ENCODE measurements around the gene SUPT5H.
"Not testable (repeated sequence)": the region's sequence is repeated elsewhere in the genome, so short reads cannot be mapped to it uniquely, and the experiment has no call there.

GRCh38 chr19:39479319-39479801 is 34.0 kb downstream of the SUPT5H start:
- TF ChIP-seq CTCF (conservative IDR thresholded peaks at IDR 0.05; ENCODE audit: low read depth, low read length); BHLHE40 (IDR thresholded peaks at IDR 0.05; ENCODE audit: low read depth, low read length); NFE2L2 (IDR thresholded peaks at IDR 0.05; ENCODE audit: low read depth, low read length); FOS (IDR thresholded peaks at IDR 0.05; ENCODE audit: low read depth, low read length); POLR2A (IDR thresholded peaks at IDR 0.05; ENCODE audit: low read depth, low read length); USF2 (IDR thresholded peaks at IDR 0.05; ENCODE audit: low read depth, low read length); RFX5 (IDR thresholded peaks at IDR 0.05; ENCODE audit: low read depth, low read length); MXI1 (IDR thresholded peaks at IDR 0.05; ENCODE audit: borderline replicate concordance, low read depth, low read length); MAZ (IDR thresholded peaks at IDR 0.05; ENCODE audit: borderline replicate concordance, low read depth, low read length); MAFK (IDR thresholded peaks at IDR 0.05; ENCODE audit: low read depth, low read length); RCOR1 (IDR thresholded peaks at IDR 0.05; ENCODE audit: insufficient replicate concordance, low read length); RAD21 (IDR thresholded peaks at IDR 0.05; ENCODE audit: low read length): not testable (repeated sequence)
